ENCODE data around the gene PDE11A.

GRCh38 chr2:177983183-177983788 is 89.3 kb downstream of the PDE11A start:
- TF ChIP-seq CTCF (IDR thresholded peaks at IDR 0.05; ENCODE audit: low read depth, low read length) (peak; percentile 86), EZH2phosphoT487 (IDR thresholded peaks at IDR 0.05; ENCODE audit: low read depth) (no peak)
